ENCODE data around the gene REV3L. TPM values are rescaled to one million over a fixed set of nuclear protein-coding genes. Genes with fewer than 3 reads are reported as not detected.
"Not testable (repeated sequence)": the region's sequence is repeated elsewhere in the genome, so short reads cannot be mapped to it uniquely, and the experiment has no call there.

Gene REV3L
- total RNA-seq, 1 donor from 2014 or later, result 93.3 TPM

DNA sequence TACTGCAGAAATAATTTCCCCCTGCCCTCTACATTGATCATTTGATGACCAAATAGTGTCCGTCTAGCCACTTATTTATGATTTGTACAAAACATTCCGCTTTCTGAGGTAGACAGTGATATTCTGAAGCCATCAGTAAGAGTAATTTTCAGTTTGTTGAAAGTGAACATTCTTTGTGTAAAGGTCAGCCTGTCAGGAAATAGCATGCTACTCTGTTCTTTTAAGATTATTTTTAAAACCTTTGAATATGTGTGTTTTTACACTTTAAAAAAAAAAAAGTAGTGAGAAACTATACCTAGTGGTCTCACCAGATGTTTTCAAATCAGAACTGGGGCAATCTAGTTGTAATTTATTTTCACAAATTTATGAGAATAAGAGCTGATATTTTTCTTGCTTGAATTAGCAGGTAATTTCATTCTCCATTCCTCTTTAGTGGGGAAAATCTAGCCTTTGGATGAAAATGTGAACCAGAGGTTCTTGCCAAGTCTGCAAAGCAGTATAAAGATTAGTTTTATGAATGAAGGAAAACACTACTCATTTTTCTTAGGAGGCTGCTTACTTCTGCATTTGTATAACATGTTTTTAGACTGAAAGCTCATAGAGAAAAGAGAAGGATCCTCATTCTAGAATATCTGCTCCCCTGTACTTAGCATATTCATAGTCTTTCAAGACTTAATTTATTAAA is 12.1 kb upstream of the REV3L start:
- DNase-seq, result no peak

DNA sequence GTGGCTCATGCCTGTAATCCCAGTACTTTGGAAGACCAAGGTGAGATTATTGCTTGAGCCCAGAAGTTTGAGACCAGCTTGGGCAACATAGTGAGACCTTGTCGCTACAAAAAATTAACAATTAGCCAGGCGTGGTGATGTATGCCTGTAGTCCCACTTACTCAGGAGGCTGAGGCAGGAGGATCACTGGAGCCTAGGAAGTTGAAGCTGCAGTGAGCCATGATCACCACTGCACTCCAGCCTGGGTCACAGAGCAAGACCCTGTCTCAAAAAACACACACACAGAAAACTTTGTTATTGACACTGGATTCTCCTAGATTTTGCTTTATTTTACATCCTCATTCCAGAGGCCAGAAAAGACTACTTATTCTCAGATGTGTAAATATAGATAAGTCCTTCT is 9.5 kb upstream of the REV3L start:
- no peak for DNase-seq

DNA sequence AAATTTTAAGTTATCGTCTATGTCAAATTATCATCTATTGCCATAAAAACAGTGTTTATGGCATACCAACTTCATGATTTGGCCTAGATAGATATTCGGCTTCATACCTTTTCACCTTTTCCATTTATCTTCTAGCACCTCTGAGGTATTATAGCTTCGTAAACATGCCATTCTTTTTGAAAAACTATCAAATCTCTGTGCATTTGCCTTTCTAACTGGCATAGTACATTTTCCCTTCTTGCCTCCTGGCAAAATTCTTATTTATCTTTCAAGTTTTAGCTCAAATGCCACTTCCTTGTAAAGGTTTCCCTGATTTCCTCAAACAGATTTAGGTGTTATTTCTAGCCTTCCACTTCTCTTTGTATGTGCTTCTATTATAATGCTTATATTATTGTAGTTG is 7.0 kb upstream of the REV3L start:
- DNase-seq, result no peak

DNA sequence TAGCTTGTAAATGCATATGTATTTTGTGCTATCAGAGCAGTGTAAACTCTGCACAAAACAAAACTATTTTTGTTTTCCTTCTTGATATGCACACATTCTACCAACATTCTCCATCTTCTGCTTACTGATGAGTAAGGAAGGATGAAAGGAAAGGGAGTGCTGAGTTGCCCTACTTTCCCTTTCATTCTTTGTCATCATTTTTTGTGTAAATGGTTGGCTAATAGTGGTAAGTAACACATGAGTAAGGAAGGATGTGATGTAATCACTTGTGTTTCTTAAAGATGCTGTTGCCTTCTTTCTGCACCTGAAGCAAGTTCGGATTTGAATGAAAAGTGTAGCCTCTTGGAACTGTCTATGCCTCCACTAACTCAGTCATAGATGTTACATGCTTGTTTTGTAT is 4.6 kb upstream of the REV3L start:
- DNase-seq, result no peak

DNA sequence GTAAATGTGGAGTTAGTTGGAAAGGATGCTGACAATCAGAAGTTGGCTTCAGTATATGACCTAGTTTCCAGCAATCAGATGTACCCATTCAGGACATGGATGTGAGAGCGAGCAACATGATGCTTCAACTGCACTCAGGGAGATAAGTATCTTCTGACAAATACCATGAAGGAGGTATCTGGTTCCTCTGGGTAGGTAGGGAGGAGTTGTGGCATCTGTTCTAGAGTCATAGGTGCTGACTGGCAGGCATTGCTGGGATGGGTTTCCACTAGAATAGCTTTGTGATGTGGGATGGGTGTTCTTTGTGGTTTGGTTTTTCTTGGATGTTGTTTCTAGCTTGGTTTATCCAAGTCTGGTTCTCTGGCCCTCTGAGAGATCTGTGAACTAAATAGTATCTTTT is 3.9 kb upstream of the REV3L start:
- no peak for DNase-seq

DNA sequence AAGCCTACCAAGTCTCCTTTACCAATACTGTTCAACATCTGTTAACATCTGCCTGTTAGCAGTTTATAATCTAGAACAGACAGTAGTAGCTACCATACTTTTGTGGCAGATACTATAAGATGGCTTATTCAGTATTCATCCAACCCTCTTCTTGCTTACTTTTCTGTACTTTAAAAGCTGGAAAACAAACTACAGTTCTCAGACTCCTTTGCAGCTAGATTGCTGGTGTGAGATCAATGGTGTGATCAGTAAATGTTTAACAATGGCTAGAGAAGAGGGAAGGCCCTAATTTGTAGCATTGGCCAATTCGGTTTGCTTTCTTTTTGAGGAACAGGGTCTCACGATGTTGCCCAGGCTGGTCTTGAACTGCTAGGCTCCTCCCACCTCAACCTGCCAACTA is 3.5 kb upstream of the REV3L start:
- DNase-seq, result no peak

DNA sequence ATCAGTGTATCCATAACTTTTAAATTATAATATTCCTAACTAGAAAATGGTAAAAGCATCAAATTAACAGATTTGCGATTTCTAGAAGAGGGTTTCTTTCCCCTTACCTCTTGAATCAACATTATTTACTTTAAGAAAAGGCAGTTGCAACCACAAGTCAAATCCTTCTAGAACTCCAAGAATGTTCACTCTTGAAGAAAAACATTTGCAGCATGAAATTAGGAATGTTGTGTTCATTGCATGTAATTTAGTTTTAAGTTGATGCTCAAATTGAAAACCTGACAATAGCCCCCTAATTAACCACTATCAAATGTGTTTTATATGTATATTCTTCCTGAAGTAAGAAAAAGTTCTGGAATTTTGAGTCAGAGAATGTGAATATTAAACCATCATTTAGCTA is 2.3 kb upstream of the REV3L start:
- peak; percentile 9 for DNase-seq

DNA sequence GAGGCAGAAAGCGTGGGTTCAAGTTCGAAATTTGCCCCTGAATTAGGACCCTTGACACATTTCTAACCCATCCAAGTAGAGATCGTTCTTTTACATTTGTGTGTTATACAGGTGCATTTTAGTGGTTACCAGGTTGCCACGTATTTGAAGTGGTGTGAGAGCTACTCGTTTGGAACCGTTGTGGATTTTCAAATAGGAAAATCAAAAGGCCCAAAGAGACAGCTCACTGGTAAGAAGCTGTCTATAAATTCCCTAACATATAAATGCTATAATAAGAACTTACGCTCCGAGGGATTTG is 1.6 kb upstream of the REV3L start:
- no peak for DNase-seq

DNA sequence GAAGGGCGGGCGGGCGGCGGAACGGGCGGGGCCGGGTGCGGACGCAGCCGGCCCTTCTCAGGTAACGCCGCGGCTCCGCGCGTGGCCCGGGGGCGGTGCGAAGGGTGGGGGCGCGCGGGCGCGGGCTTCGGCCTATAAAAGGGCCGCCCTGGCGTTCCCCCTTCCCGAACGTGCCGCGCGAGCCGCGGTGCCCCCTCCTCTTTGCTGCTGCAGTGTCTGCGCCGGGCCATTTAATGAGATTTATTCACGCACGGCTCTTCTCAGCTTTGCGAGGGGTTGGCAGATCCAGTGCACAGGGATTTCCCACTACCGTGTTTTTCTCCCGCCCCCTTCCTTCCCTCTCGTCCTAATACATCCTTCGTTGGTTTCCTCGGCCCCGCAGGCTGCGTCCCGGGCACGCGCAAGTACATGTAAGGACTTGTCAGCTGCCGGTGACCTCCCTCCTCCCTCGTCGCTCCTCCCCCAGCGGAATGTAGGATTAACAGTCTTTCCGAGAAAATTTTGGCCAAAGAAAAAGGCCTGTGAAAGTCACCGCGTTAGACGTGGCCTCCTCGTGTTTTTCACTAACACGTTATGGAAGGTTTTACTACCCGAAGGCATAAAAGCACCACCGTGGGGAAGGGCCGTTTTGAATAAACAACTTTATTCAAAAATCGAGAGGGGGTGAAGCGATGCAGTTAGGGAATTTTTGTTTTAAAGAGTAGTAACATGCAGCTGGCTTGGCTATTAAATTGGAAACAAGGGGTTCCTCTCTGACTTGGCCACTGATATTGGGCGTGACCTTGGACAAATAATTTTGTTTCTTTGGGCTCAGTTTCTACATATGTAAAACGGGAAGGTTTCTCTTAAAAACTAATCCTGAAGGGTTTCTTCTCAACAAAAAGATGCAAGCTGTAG is 966 bp upstream of the REV3L start:
- DNase-seq, result peak; percentile 97

DNA sequence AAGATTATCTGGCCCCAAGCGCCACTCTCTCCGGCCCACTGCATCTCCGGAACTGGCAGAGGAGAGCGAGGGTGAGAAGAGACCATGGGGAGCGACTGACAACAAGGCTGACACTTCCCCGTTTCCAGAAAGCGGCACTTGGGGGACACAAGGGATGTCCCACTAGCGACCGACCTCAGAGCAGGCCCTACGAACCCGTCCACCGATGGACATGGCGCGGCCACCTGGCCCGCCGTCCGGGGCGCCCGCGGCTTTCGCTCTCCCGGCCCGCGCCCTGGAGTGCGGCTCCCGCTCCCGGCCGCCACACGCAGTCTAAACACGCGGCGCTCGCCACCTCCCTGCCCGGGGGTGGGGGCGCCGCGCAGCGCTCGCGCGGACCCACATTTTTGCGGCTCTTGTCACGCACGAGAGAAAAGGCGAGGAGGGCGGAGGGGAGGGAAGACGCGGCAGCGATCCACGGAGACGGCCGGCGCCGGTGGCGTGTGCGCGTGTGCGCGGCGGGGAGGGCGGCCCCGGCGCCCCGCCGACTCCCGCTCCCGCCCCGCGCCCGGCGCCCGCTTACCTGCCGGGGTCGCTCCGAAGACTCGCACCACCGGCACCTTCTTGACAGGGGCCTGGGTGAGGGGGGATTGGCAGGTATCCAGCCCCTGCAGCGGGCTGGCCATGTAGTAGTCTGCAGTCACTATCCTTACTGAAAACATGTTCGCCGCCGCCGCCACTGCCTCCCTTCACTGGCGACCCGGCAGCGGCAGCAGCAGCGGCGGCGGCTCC is 645 bp downstream of the REV3L start:
- DNase-seq, result peak; percentile 66

DNA sequence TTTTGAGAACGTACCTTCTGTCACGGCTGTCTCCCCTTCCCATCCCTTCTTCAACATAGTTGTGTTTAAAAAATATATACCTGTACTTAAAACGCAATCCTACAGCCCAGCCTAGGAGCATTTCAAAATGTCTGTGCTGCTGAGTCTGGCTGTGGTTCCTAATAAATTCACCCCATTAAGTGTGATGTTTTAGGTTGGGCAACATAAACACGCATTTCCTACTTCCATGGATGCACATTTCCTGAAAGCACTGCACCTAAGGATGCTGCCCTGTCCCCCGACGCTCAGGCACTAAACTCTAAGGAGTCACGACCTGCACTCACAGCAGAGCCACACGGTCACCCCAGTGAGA is 1.2 kb downstream of the REV3L start:
- no peak for DNase-seq

DNA sequence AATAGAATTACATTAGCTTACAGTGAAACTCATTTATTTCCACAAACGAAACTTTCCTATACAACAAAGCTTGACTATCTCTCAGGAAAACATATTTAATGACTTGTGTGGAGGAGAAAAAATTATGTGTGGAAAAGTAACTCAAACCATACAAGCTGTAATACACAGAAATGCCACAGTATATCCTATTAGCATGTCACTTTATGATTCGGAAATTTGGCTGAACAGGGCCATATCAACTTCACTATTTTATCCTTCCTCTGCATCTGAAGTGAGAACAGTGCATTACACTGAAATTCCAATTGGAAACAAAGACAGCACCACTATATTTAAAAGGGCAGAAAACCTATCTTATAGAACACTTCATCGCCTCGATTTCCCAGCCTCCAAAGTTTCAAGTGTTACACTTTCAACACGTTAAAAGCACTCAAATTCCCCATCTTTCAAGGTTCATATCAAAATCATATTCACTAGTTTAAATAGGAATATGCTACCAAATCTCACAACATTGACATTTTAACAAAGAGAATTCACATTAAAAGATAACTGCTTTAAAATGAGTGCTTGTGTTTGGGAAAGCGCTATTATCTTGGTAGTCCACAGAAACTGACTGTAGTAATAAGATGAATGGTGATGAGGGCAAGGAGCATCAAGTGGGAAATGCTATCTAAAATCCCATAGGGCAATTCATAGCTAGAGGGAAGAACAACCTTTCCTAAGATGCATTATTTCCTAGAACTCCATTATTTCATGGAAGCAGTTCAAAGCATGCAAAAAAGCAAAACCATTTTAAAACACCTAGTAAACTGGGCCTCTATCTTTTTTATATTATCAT is 1.8 kb downstream of the REV3L start:
- peak; percentile 33 for DNase-seq

DNA sequence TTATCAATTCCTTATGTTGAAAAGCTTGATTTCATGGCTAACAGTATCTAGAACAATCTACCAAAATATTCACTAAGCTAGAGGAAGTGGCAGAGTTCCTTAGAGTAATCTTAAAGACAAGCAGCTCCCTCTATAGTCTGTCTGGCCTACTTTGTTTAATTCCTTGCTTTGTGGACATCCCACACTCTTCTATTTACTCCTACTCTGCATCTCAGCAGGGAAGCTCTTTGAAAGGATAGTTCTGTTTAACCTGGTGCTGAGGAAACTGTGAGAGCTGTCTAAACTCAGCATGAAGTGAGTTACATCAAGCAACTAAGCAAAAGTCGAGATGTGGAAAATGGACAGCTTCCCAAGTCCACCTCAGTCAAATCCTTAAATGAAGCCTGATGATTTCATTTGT is 4.3 kb downstream of the REV3L start:
- DNase-seq, result peak; percentile 62

DNA sequence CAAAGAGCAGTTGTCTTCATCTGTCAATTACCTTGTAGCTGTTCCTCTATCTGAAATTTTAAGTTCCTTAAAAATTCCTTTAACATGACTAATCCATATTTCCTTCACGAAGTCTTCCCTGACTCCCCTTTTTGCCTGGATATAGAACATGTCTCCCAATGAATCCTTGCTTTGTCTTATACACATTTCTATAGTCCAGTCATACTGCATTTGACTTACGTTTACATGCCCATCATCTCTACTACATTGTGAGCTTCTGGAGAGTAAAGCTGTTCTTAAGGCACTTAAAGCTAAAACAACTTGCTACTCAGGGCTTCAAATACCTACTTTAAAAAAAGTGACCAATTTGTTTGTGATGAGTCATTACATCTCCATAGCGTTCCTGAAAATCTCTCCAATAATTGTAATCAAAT is 4.9 kb downstream of the REV3L start:
- DNase-seq, result no peak

DNA sequence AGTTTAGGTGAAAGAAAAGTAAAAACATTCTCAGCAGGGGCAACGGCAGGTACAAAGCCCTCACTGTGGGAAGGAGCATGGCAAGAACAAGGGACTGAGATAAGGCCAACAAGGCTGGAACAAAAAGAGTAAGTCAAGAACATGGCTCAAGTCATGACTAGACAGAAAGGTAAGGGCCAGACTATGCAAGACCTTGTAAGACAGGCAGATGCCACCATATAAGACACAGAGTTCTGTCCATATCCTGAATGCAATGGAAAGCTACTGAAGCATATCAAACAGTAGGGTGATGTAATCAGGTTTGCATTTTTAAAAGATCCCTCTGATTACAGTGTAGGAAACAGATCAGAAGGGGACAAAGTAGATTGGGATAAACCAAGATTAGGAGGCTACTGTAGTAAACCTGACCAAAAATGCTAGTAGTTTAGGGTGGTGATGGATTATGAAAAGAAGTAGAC is 5.5 kb downstream of the REV3L start:
- DNase-seq, result no peak

DNA sequence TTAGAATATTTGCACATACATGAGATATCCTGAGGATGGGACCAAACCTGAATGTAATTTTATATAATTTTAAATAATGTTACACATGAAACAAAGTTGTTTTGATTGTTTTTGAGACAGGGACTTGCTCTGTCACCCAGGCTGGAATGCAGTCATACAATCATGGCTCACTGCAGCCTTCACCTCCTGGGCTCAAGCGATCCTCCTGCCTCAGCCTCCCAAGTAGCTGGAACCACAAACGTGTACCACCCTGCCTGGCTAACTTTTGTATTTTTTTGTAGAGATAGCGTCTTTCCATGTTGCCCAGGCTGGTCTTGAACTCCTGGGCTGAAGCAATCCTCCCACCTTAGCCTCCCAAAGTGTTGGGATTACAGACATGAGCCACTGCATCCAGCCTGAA is 7.0 kb downstream of the REV3L start:
- not testable (repeated sequence) for DNase-seq

DNA sequence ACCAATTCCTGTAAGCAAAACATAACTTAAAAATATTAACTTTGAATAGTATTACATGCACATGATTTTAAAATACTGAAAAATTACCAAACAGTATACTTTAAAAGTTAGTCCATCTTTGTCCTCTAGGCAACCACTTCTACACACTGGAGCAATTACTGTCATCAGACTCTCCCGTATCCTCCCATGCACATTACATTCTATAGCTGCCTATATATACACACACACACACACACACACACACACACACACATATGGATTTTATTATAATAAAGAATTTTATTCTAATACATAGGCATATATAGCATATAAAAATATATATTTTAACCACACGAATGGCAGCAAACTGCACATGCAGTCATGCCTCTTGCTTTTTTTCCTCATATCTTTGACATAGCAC is 8.2 kb downstream of the REV3L start:
- no peak for DNase-seq

DNA sequence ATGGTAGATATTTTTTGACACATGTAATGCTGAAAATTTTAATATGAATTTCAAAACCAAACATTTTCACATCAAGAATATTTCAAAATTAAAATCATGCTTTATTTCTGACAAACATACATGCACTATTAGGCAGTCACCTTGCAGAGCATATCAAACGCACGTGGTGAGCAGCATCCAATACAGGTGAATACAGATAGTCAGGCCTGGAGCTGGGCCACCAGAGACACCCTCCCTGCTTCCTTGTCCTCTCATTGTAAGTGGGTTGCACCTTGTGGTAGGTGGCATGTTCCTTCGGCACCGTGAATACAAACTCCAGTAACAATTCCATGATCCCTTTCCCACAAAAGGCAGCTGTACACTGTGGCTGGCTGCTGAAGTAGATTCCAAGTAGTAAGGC is 8.9 kb downstream of the REV3L start:
- DNase-seq, result no peak

DNA sequence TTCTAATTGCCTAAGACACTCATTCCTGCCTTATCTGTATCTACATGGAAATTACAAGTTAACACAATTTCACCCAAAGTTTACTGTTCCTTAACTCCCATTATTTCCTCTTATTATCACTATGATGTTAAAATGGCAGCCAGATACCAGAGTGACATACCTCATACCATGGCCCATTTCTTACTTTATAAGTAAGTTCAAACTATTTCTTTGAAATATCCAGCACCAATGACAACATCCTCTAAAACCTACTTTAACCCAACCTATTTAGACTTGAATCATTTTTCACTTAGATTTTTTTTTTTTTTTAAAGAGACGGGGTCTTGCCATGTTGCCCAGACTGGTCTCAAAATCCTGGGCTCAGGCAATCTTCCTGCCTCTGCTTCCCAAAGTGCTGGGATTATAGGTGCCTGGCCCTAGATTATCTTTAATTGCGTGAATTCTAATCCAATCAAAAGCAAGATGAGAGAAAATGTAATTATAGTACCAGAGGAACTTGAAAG is 10.0 kb downstream of the REV3L start:
- DNase-seq, result no peak

DNA sequence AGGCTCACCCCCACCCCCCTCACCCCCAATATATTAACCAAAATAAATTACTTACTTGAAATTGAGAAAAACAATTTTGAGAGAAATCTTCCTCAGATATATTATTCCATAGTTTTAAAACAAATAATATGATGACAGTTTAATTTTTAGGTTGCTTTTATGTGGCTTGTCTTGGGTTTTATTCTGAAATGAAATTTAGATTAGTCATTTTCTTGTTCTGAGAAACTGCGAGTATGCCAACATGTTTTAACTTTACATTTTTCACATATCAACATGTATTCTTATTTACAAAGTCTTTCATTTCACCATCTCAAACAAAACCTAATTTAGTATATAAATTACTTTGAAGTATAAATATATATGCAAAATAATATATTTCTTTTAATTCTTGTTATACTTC is 11.1 kb downstream of the REV3L start:
- no peak for DNase-seq

DNA sequence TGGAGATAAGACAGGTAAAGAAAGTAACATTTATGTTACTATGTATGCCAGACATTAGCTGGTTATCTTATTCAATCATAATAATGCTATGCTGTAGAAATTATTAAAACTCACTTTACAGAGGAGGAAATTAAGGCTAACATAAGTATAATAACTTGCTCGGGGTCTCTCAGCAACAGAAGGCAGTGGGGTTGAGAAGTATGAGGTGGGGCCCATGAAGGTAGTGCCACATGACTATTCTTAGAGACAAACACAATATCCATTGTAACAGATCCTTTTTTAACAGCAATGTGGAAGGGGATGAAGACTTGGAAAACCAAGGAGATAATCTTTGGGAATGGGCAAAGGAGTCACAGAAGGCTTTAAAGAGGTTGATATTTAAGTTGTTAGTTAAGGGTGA is 11.5 kb downstream of the REV3L start:
- no peak for DNase-seq

DNA sequence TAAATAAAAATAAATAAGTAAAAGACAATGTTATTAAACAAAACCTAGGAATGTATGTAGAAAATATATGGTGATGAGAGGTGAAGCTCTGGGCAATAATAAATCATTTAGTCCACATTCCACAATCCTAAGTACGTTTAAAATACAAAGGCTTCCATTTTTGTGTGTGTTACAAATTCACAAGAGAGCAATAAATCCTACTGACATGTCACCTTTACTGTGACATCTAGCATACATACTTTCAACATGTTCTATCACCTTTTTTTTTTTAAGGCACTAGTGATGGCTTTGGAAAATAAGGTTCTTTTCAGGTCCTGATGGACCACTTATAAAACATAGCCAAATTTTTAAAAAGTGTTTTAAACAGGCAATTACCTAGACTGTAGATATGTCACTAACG is 12.0 kb downstream of the REV3L start:
- no peak for DNase-seq
